NCI-H345 treated with DMSO at 0.1 percent for 48 hours (cell line): Measurements from ENCODE around the gene GART.
"Not testable (repeated sequence)": the region's sequence is repeated elsewhere in the genome, so short reads cannot be mapped to it uniquely, and the experiment has no call there.

Experiments used
- DNase-seq: peaks from one replicate; lab custom pipeline; 2025; ENCODE audit not compliant: unreplicated experiment; lab: John Stamatoyannopoulos, UW

Gene GART

DNA sequence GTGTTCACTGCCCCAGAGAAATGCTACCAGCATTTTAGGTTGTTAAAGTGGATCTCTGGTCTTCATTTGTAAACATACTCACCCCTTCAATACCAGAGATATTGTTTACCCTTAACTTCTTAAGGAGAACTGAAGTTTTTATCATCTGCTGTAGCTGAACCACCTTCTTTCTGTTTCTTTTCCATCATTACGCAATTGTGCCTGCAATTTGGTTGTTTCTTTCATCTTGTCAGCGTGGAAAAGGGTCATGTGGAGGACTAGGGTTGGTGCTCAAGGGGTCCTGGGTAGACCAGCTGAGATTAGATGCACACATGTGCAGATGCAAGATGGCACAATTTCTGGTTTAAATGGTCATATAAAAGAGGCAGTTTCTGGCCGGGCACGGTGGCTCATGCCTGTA is 23.0 kb downstream of the GART start:
- no peak for DNase-seq

DNA sequence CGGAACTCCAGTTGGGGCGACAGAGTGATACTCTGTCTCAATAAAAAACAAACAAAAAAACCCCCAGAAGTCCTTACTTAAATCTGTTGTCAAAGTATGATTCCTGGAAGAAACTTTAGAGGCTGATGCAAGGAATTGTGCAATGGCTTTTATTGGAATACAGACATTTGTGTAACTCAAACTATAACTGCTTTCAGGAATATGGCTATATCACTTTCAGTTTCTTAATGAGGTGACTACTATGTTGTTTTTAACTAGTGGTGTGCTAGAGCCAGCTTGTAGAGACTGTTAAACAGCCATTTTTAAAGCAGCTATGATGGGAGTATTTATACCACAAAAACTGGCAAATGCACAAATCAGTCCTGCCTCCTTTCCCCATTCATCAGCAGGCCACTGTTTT is 27.7 kb downstream of the GART start:
- DNase-seq = no peak

DNA sequence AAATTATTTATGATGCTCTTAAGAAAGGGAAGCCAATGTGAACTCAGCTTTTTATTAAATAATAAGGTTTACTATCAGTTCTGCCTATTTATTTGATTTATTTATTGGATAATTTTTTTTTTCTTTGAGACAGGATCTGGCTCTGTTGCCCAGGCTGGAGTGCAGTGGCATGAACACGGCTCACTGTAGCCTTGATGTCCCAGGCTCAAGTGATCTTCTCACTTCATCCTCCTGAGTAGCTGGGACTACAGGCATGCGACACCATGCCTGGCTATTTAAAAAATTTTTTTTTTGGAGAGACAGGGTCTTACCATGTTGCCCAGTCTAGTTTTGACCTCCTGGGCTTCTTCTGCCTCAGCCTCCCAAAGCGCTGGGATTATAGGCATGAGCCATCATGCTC is 29.4 kb downstream of the GART start:
- no peak for DNase-seq

DNA sequence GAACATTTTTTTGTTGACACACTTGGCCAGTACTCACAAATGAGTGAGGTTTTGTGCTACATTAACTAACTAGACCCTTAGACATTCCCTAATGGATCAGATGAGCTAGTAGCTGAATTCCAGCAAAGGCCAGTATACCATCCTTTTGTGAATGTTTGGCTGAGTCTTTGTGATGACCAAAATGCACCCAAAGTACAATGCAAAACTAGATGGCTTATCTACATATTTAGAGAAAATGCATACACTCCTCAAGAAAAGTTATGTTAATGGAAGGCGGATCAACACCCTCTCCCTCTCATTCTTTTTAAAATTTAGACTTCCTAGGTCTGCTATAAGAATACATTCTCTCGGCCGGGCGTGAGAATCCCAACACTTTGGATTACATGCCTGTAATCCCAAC is 30.3 kb downstream of the GART start:
- no peak for DNase-seq

DNA sequence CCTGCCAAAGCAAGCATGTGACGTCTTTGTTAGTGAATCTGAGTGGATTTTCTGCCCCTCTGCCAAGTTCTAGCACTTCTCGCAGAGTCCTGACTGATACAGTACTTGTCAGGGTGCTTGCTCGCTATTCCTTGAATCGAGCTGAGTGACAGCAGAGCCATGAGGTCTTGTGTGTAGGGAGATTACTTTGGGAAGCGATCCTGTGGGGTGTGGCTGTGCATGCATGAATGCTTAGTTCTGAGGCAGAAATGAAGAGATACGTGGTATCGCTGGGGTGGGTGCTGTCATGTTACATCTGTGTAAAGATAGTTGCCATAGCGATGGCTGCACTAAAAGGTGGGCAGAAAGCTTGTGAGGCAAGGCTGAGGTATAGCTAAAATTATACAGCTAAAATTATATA is 31.1 kb downstream of the GART start:
- no peak for DNase-seq

DNA sequence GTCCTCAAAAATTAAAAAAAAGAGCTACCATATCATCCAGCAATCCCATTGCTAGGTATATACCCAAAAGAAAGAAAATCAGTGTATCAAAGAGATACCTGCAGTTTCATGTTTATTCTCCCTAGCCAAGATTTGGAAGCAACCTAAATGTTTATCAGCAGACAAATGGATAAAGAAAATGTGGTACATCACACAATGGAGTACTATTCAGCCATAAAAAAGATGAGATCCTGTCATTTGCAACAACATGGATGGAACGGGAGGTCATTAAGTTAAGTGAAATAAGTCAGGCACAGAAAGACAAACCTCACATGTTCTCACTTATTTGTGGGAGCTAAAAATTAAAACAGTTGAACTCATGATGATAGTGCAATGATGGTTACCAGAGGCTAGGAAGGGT is 34.9 kb downstream of the GART start:
- not testable (repeated sequence) for DNase-seq

DNA sequence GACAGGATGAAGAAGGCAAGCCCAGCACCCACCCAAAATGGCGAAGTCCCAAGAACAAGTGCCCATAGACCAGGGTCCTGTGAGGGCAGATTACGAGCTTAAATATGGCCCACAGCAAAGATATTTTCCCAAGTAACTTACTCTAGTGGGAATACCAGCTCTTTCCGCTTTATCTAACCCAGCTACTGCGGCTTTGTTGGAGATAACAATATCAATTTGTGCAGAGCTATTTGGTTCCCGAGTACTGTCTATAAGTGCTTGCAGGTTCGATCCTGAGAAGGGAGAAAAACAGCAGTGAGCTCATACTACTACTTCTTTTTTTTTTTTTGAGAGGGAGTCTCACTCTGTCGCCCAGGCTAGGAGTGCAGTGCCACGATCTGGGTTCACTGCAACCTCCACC is 36.1 kb downstream of the GART start:
- DNase-seq = no peak

DNA sequence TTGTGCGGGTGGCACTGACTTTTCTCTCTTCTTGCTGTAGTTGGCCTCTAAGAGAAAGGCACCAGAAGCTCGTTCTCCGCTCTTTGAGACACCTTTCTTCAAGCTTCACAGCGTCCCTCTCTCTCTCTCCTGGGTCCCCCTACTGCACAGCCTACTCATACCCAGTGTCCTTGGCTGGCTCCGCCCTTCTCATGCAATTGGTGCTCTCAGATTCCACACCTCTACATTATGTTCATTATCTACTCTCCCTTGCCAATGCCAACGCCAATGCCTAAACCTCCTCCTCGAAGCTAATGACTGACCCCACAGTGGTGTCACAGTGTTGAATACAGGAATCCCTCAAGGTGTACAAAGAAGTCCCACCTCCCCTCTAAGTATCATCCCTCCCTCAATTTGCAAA is 45.6 kb downstream of the GART start:
- no peak for DNase-seq

DNA sequence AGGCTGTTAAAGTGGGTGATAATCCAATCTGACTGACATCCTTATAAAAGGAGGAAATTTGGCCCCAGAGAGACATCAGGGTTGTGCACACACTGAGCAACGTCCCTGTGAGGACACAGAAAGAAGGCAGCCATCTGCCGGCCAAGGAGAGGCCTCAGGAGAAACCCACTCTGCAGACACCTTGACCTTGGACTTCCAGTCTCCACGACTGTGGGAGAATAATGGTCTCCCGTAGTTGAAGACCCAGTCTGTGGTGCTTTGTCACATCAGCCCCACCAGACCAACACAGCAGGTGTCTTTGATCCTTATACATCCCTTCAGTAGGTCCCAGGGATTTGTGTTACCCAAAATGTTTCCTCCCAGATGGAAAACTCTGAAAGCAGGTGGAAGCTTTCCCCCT is 46.2 kb downstream of the GART start:
- DNase-seq = no peak

DNA sequence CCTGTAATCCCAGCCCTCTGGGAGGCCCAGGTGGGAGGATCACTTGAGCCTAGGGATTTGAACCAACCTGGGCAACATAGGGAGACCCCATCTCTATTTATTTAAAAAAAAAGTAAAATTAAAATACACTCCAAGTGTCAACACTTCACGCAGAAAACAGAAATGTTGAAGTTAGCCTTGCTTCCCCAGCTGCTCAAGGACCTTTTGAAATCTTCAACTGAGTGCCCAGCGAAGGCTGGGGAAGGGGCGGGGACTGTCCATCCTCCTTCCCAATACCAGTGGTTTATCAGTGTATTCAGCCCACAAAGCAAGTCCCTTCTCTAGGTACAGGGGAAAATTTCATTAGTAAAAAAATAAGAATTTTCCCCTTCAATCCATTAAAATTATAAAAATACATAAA is 48.2 kb downstream of the GART start:
- no peak for DNase-seq

DNA sequence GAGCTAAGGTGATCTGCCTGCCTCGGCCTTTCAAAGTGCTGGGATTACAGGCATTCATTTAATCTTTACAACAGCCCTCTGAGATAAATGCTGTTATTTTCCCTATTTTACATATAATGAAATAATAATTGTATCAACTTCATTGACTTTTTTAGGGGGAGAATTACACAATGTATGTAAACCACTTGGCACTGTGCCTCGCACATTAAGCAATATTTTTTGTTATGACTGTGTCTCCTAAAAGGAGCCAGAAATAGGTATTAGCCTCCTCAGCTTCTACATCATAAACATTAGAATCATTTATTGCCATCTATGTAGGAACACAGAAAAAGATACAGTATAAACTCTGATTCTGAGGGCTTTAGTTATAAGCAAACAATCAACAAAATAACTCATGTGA is 49.3 kb downstream of the GART start:
- DNase-seq = no peak

DNA sequence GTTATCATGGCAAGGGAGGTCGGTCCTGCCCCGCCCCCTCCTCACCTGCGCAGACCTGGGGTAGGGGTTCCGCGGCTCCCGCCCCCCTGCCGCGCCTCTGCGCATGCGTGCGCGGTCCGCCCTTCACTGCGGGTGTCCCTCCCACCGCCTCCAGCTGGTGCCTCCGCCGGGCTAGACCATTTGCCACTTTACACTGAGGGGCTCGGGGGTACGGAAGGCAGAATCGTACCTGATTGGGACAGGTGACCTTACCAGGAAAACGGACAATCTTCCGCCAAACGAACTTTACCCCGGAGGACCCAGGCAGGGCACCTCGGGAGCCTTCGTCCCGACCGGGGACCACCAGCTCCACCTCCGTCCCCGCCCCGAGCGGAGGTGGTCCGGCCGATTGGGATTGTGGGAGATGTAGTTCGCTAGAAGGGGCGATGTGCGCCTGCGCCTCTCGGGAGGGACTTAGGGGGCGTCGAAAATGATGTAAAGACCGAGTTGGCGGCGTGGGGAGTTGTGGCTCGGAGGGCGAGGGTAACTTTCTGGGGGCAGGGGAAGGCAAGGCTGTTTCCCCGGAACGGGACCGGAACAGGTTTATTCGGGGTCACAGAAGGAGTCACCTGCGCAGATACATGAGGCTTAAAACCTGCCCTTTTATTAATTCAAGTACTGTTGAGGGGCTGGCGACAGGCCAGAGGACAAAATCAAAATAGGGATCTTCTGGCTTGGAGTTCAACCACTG is 50.4 kb downstream of the GART start, which contains the start of gene DNAJC28:
DNAJC28 (minus strand) TSS at position 344 of the 730 bp plus-strand sequence. CDS start 2,323 bp downstream, outside the sequence.
- DNase-seq = peak; percentile 96

DNA sequence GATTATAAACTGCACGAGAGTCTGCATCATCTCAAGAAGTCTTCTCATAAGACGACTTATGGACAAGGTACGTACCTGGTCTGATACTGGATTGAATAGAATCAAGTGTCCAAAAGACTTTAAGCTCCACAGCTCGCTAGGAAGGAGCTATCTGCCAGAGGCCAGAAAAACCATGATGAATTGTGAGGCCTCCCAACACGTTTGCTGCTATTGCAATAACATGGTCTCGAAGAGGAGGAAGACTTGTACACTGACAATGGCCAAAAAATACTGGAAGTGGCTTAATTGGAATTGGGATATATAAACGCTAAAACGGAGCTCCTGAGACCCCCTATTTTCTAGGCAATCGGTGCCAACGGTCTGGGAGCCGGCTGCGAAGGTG is 50.9 kb downstream of the GART start:
- no peak for DNase-seq

DNA sequence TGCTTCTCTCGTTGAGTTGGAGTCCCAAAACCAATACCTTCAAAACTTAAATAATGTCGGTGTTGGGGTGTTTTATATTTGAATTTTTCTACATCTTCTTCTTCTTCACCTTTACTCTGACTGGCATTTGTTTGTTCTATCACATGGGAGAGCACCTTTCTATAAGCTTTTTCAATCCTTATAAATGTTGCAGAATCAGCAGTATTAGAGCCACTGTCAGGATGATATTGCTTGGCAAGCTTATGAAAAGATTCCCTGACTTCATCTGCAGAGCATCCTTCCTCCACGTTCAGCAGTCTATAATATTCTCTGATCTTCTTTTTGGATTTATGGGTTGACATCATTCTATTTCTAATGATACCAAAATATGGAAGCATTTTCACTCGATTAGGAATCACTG is 53.0 kb downstream of the GART start:
- DNase-seq = no peak

DNA sequence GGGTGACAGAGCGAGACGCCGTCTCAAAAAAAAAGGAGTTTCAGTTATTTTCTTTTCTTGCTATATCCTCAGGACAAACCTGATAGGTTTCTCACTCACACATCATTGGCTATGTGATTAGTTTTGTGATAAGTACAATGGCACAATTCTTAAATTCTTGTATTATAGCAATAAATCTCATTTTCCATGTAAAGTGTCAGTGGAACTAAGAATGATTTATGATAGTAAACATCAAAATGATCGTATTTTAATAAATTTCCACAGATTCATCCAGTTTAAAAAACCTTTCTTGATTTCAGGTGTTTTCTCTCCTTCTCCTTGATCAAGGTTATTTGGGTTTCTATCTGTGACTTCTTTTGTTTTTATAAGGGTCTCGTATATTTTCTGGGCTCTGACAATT is 53.9 kb downstream of the GART start:
- DNase-seq = no peak

DNA sequence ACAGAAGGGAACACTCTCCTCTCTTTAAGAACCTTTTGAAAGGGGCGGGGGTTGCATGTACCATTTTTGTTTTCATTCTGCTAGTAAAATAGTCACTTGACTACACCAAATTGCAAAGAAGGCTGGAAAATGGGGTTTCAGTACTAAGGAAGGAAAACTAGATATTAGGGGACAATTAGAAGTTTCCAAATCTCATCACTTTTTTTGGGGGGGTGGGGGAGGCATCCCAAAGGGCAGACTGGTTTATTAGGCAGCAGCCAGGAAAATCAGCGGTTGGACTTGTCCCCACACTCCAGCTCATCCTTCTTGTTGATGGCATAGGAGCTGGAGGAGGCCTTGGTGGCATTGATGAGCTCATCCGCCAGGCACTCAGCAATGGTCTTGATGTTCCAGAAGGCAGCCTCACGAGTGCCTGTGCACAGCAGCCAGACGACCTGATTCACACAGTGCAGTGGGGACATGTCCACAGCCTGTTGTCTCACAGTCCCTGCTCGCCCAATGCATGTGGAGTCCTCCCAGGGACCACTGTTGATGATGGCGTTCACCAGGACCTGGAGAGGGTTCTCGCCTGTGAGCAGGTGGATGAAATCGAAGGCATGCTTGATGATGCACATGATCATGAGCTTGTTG is 60.5 kb downstream of the GART start:
- no peak for DNase-seq

DNA sequence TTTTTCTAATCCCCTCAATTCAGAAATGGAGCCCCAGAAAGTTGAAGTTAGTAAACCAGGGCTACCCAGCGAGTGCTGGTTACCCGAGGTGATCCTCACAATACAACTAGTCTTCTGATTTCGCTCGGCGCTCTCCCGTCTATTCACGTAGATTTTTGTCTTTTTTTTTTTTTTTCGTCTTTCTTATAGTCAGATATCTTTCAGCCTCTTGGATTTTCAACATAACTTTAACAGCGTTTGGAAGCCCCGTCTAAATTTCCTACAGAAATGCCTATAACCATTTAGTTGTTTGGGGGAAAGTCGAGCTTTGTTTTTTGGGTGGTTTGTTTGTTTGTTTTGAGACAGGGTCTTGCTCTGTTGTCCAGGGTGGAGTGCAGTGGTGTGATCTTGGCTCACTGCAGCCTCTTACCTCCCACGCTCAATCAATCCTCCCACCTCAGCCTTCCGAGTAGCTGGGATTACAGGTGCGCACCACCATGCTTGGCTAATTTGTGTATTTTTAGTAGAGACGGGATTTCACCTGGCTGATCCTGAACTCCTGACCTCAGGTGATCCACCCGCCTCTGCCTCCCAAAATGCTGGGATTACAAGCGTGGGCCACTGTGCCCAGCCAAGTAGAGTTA is 61.3 kb downstream of the GART start:
- DNase-seq = no peak

DNA sequence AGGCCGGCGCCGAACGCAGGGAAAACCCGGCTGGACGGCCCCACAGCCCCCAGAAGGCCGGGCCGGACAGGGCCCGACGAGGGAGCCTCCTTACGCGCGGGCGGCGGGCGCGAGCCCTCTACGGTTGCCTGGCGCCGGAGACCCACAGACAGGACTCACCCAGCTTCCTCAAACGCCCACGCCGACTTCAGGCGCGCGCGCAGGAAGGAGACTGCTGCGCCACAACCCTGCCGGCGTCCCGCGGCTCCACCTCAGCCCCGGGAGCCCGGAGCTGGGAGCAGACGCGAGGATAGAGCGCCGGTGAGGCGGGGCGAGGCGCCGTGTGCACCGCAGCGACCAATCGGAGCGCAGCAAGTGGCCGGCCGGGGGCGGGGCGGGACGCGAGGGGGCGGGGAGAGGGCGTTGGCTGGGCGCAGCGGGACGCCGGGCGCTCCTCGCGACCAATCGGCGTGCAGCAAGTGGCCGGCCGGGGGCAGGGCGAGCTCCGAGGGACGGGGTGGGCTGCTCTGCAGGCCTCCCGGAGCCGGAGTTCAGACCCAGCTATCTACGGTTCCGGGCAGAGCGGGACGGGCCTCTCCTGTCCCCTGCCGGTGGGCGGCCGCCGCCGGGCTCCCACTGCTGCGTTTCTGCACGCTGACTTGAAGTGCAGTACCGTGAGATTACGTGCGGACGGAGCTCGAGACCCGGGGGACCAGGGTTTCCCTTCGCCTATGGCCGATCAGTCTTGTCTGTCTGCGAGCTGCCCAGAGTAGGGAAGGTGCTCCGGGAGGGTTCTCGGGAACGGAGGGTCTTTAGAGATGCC is 62.0 kb downstream of the GART start, which contains the start of gene TMEM50B:
TMEM50B (minus strand) TSS at position 296 of the 802 bp plus-strand sequence. CDS start 11,089 bp downstream, outside the sequence.
- peak; percentile 95 for DNase-seq

DNA sequence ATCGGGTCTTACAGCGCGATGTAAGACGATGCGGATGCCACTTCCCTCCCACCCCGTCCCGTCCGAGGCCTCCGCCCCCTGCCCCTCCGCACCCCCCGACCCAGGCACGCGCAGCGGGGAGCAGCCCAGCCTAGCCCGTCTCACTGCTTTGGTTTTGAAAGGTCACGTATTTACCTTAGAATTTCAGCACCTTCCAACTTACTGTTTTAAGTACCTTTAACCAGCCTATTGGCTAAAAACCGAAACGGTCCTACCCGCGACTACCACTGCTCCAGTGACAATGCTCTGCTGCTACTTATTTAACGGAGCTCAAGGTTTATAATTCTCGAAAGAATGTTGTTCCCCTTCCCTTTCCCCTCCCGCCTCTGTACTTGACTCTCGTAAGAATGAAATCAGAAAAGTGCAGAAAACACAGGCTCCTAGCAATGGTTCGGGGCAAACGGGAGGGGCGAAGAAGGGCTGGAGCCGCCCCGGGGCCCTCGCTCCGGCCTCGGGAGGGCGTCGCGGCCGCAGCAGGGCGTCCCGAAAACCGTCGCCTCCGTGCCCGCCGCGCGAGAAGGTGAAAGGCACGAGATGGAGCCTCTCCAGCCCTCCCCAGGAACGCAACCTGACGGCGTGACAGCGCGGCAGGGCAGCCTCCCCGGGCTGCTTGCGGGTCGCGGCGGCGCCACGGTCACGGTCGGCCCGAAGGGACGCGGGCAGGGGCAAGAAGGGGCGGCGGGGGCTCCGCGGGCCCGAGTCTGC is 62.8 kb downstream of the GART start:
- peak; percentile 34 for DNase-seq

DNA sequence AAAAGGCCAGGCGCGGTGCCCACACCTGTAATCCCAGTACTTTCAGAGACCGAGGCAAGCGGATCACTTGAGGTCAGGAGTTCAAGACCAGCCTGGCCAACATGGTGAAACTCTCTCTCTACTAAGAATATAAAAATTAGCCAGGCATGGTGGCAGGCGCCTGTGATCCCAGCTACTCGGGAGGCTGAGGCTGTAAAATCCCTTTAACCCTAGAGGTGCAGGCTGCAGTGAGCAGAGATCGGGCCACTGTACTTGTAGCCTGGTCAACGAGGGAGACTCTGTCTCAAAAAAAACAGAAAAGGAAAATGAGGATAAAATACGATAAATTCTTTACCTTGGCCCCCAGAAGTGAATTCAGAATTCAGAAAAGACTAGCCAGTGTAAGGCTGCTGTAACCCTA is 63.7 kb downstream of the GART start:
- DNase-seq = no peak

DNA sequence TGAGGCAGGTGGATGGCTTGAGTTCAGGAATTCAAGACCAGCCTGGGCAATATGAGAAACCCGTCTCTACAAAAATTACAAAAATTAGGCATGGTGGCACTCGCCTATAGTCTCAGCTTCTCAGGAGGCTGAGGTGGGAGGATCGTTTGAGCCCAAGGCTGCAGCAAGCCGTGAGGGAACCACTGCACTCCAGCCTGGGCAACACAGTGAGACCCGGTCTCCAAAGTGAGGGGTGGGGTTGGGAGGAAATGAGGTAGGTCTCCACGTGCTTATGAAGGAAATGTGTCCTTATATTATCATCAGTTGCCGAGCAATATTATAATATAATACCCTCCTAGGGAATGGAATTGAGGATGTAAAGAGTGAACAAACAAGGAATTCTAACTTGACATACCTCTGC is 64.9 kb downstream of the GART start:
- no peak for DNase-seq
